Stimulated activated CD4-positive, alpha-beta T cell treated with anti-CD3 and anti-CD28 coated beads, Interleukin-2, amount 100 ng/mL, for 48 hours (primary cell): Measurements from ENCODE around the gene PRKX.
"Not testable (repeated sequence)": the region's sequence is repeated elsewhere in the genome, so short reads cannot be mapped to it uniquely, and the experiment has no call there.

Source experiments
- DNase-seq, 2 donors: peaks; one replicate each; pipeline ENCODE4 v3.0.0-alpha.2; 2020

Gene PRKX

GRCh38 chrX:3563451-3563850 lies 150.0 kb downstream of the PRKX start:
- no peak for DNase-seq

- DNase-seq = not testable (repeated sequence)
These were observed 153.4 kb downstream of the PRKX start for GRCh38 chrX:3560010-3560409.
